GM18520 (cell line): ENCODE measurements around the gene ALOX5.
"Not testable (repeated sequence)": the region's sequence is repeated elsewhere in the genome, so short reads cannot be mapped to it uniquely, and the experiment has no call there.

Experiments
- ATAC-seq: cut with Tn5 transposase; IDR thresholded peaks from one replicate; pipeline ENCODE4 v1.9.1; 2021; ENCODE audit not compliant: unreplicated experiment

Gene ALOX5

GRCh38 chr10:45373003-45373575, 927 bp upstream of the ALOX5 start:
- peak; percentile 11 for ATAC-seq

GRCh38 chr10:45374350-45375052, 485 bp downstream of the ALOX5 start:
- peak; percentile 6 for ATAC-seq

GRCh38 chr10:45375101-45375500, 1.1 kb downstream of the ALOX5 start:
- no peak for ATAC-seq

GRCh38 chr10:45375716-45376231, 1.8 kb downstream of the ALOX5 start:
- no peak for ATAC-seq

- no peak for ATAC-seq
Measured at GRCh38 chr10:45376371-45376801, 2.4 kb downstream of the ALOX5 start.

GRCh38 chr10:45377321-45377720, 3.3 kb downstream of the ALOX5 start:
- no peak for ATAC-seq

- no peak for ATAC-seq
Measured at GRCh38 chr10:45377858-45378257, 3.8 kb downstream of the ALOX5 start.

GRCh38 chr10:45378914-45379726, 5.1 kb downstream of the ALOX5 start:
- ATAC-seq, result no peak

- ATAC-seq, result no peak
Measured at GRCh38 chr10:45379891-45380540, 6.0 kb downstream of the ALOX5 start.

- no peak for ATAC-seq
Measured at GRCh38 chr10:45380903-45381620, 7.0 kb downstream of the ALOX5 start.

- ATAC-seq, result no peak
Measured at GRCh38 chr10:45382591-45382990, 8.6 kb downstream of the ALOX5 start.

- no peak for ATAC-seq
Measured at GRCh38 chr10:45383682-45384330, 9.8 kb downstream of the ALOX5 start.

- ATAC-seq, result no peak
Measured at GRCh38 chr10:45386657-45387056, 12.6 kb downstream of the ALOX5 start.

- ATAC-seq, result no peak
Measured at GRCh38 chr10:45387096-45387893, 13.3 kb downstream of the ALOX5 start.

- not testable (repeated sequence) for ATAC-seq
Measured at GRCh38 chr10:45389671-45390070, 15.7 kb downstream of the ALOX5 start.

GRCh38 chr10:45391636-45392035, 17.6 kb downstream of the ALOX5 start:
- not testable (repeated sequence) for ATAC-seq

- no peak for ATAC-seq
Measured at GRCh38 chr10:45395554-45395953, 21.5 kb downstream of the ALOX5 start.

- no peak for ATAC-seq
Measured at GRCh38 chr10:45398595-45398994, 24.6 kb downstream of the ALOX5 start.

GRCh38 chr10:45399113-45399512, 25.1 kb downstream of the ALOX5 start:
- no peak for ATAC-seq
